Glomerular visceral epithelial cell (primary cell): ENCODE results near the gene ROR1.

ENCODE experiments used
- DNase-seq: peaks from one replicate; pipeline ENCODE4 v3.0.0-alpha.2; 2016; ENCODE audit errors: extremely low spot score

Gene ROR1

GRCh38 chr1:63973005-63973419, 199.2 kb downstream of the ROR1 start:
- DNase-seq, result no peak

DNA sequence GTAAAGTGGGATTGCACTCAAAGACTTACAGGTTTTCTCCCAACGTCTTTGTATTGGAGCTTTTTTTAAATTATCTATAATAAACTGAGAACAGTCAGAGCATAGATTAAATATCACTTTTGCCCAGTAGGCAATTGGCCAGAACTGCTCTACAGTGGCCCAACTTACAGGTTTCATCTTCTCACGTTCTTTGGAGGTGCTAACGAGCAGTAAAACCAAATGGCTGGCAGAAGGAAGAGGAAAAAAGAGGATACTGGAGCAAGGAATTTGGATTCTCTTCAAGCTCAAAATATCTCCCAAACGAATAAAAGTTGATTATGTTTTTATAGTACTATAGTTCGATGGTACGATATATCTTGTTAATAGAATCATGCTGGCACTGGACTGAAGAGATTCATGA, 201.1 kb downstream of the ROR1 start:
- DNase-seq, result no peak

DNA sequence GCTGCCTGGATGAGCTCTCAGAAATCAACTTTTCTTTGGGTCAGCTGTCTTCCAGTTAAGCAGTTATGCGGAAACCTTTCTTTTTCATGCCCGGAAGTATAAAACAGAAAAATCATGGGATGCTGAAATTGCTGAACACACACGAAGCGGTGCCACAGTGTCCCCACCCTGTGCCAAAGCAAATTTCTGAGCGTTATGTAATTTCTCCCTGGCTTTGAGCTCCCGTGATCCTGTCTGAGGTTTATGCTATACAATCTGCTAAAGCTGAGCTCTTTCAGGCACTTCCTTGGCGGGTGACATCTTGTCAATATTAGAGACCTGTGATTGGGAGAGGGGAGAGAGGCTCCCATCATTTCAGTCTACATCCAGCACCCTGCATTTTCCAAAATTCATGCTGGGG, 201.7 kb downstream of the ROR1 start:
- DNase-seq, result peak; percentile 12

- peak; percentile 75 for DNase-seq
These were observed 202.2 kb downstream of the ROR1 start for GRCh38 chr1:63976006-63976405.

- no peak for DNase-seq
These were observed 203.6 kb downstream of the ROR1 start for GRCh38 chr1:63977466-63977865.

- DNase-seq, result no peak
These were observed 207.1 kb downstream of the ROR1 start for GRCh38 chr1:63980740-63981407.

- no peak for DNase-seq
These were observed 207.6 kb downstream of the ROR1 start for GRCh38 chr1:63981408-63981773.

GRCh38 chr1:63982201-63982600, 208.4 kb downstream of the ROR1 start:
- no peak for DNase-seq

- no peak for DNase-seq
These were observed 209.8 kb downstream of the ROR1 start for GRCh38 chr1:63983391-63984256.

- peak; percentile 69 for DNase-seq
These were observed 210.6 kb downstream of the ROR1 start for GRCh38 chr1:63984257-63984929.

DNA sequence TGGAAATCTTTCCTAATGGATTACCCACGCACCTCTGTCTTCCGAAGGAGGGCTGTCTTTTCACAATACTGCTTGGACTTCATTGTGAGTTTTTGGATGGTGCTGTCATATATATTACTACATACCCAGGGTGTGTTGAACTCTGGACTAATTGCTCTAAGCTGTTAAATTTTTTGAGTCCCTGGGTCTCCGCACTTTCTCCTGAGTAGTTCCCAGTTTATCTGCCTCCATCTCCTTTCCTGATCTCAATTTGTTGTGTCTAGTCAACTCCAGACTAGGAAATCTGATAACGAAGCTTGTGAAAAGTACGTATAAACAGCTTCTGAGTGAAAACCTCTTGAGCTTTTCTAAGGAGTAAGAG, 211.1 kb downstream of the ROR1 start:
- no peak for DNase-seq

- DNase-seq, result peak; percentile 61
These were observed 213.3 kb downstream of the ROR1 start for GRCh38 chr1:63987014-63987627.

DNA sequence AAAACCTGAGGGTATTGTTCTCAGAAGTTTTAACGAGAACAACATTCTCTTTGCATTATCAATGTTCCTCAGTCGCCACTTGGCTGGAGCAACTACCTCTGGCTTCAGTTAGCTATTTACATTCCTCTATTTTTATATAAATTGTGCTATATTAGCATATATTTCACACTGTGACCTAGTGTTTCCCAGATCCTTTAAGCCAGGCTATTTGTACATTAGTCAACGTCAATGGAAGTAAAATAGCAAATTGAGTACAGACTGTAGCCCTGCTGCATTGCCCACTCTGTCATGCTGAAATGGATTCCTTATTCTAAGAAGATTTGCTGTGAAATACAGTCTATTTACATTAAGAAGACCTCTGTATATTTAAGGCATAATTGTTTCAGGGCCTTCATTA, 213.8 kb downstream of the ROR1 start:
- no peak for DNase-seq

DNA sequence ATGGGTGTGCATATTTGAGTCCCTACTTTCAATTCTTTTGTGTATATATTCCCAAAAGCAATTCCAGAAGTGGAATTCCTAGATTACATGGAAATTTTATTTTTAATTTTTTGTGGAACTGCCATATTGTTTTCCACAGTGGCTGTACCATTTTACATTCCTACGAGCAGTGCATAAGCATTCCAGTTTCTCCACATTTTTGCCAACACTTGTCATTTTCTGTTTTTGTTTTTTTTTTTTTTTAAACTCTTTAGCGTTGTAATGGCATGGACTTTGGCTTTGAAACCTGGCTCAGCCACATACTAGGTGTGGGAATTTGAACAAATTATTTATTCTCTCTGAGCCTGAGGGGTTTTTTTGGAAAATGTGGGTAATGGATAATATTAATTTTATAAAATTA, 215.1 kb downstream of the ROR1 start:
- no peak for DNase-seq

DNA sequence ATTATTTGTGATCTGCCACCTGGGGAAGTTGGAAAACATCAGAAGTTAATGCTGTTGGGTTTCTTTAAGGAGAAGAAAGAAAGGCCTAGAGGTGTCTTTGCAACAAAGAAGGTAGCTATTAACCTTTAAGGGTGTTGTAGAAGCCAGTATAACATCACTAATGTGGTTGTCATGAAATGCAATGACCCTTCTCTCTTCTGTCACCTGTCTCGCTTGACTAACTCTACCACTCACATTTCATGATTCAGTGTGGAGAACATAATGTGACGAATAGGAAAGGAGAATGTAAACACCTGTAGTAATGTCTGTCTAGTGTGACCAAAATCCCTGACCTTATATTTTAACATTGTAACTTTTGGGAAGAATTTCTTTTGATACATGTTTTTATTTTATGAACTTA, 217.9 kb downstream of the ROR1 start:
- no peak for DNase-seq

GRCh38 chr1:64000021-64000420, 226.2 kb downstream of the ROR1 start:
- DNase-seq, result peak; percentile 86

- peak; percentile 23 for DNase-seq
These were observed 227.2 kb downstream of the ROR1 start for GRCh38 chr1:64001038-64001437.

GRCh38 chr1:64004451-64005025, 230.7 kb downstream of the ROR1 start:
- peak; percentile 48 for DNase-seq

DNA sequence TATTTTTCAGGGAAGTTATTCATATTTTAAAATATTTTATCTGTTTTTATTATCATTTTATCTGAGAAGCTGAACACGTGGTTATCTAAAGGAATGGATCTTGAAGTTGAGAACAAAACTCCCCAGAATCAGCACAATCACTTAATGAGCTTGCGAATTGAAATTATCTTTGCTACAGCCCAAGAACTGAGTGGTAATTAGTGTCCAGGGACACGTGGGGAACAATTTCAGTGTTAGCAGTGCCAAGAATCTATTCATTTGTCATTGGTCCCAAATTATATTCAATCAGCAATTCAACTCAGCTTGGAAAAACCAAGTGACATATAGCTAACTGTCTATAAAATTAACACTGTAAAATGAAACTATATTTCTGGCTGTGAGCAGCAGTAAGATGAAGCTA, 232.0 kb downstream of the ROR1 start:
- DNase-seq, result no peak

DNA sequence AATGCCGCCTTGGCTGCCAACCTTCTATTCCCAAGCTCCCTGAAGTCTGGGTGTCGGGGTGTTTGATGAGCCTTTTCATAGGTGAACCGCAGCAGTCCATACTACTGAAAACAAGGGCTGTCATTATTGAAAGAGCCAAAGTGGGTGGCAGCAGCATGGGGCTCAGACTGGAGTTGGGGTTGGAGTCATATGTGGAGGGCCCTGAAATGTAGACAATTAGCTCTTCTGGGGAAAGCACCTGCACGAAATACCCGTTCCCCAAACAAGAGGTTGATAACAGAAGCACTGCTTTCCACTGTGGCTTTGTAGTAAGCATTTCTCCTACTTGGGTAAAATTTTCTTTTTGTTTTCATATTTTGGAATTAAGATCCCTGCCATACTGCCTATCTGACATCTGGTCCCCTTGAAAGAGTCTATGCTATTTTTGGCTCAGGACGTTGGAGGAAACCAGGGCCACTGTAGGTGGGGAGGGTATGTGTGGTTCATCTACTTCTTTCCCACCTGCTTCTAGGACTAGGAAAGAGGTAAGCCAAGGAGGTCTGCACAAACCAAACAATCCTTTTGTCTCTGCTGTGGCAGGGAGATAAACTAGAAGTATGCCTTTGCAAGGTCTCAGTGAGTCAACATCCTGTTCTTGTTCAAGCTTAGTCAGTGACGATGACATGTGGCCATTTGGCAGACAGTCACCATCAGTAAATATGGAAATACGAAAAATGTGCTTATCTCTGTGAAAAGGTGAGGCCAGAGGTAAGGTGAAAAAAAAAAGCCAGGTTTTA, 232.6 kb downstream of the ROR1 start:
- peak; percentile 66 for DNase-seq

- DNase-seq, result no peak
These were observed 236.5 kb downstream of the ROR1 start for GRCh38 chr1:64010316-64010715.
